K562 (cell line): ENCODE data around the gene YKT6. TPM values are rescaled to one million over a fixed set of nuclear protein-coding genes. Genes with fewer than 3 reads are reported as not detected.

Source experiments
- ETV1 ChIP-seq: fragments of 450-650 bp; conservative IDR thresholded peaks from 2 replicates; pipeline ENCODE4 v1.6.1; 2016; ENCODE audit warnings: missing genetic modification characterization, control low read depth, low read depth, missing compliant biosample characterization
- MAFG ChIP-seq: fragments of 450-650 bp; conservative IDR thresholded peaks from 2 replicates; pipeline ENCODE4 v1.6.1; 2016; ENCODE audit warnings: missing genetic modification characterization, missing compliant biosample characterization
- SMARCA4 ChIP-seq: fragments of 450-650 bp; IDR thresholded peaks from 2 replicates; pipeline ENCODE4 v1.6.1; 2016
- SMC3 ChIP-seq: conservative IDR thresholded peaks from 2 replicates; pipeline ENCODE4 v1.6.1; 2011; ENCODE audit warnings: low read depth, low read length, improper control_type of control experiment; ENCODE audit not compliant: insufficient read depth
- SPI1 ChIP-seq: IDR thresholded peaks from 2 replicates; pipeline ENCODE4 v1.6.1; 2011; ENCODE audit warnings: low read depth, low read length, control low read depth, borderline replicate concordance
- VEZF1 ChIP-seq: fragments of 200-800 bp; sonication (Bioruptor generic); IDR thresholded peaks from 2 replicates; pipeline ENCODE4 v1.6.1; 2017; ENCODE audit warnings: missing genetic modification characterization, missing compliant biosample characterization
- ZBTB17 ChIP-seq: fragments of 450-650 bp; formaldehyde crosslinking; IDR thresholded peaks from 2 replicates; pipeline ENCODE4 v1.4.0; 2020; ENCODE audit warnings: mild to moderate bottlenecking
- ZNF140 ChIP-seq: fragments of 250-450 bp; sonication (Bioruptor Pico); IDR thresholded peaks from 2 replicates; pipeline ENCODE4 v1.8.0; 2021; ENCODE audit warnings: moderate library complexity, mild to moderate bottlenecking, inconsistent platforms
- ZNF175 ChIP-seq: fragments of 200-800 bp; sonication (Bioruptor generic); IDR thresholded peaks from 2 replicates; pipeline ENCODE4 v1.6.1; 2016; ENCODE audit warnings: low read depth, mild to moderate bottlenecking, missing genetic modification characterization, missing compliant biosample characterization
- ZNF436 ChIP-seq: fragments of 250-450, 450-650 bp; sonication (Bioruptor Pico); formaldehyde crosslinking; IDR thresholded peaks from 2 replicates; pipeline ENCODE4 v1.7.0; 2020; ENCODE audit warnings: mild to moderate bottlenecking
- ZNF707 ChIP-seq: fragments of 250-450 bp; sonication (Bioruptor Pico); conservative IDR thresholded peaks from 2 replicates; pipeline ENCODE4 v1.8.0; 2022; ENCODE audit warnings: inconsistent platforms, mild to moderate bottlenecking, moderate library complexity
- ZNF766 ChIP-seq: fragments of 200-800 bp; sonication (Bioruptor generic); conservative IDR thresholded peaks from 2 replicates; pipeline ENCODE4 v1.6.1; 2016; ENCODE audit warnings: missing genetic modification characterization, missing compliant biosample characterization
- polyA plus RNA-seq, 8 experiments: library from polyadenylated mRNA; depleted of rRNA in 4 of 8; stranded (reverse) in 5 of 8; unstranded in 3 of 8; fragments of >200 nt; fragmentation: Nextera tagmentation in 2 of 8; fragmentation: Illumina TruSeq in 1 of 8; extraction: Ambion mirVana in 2 of 8; extraction: Trizol in 1 of 8; gene quantifications; 2 replicates each; pipeline versions ENCODE4 v1.2.1 to v1.2.3, GENCODE V29; 2011 to 2014; ENCODE audit warnings: inconsistent platforms in 1 of 8, missing spikeins in 1 of 8
- total RNA-seq, 7 experiments: library from RNA; depleted of rRNA in 6 of 7; stranded (reverse); fragments of >200 nt in 6 of 7; fragmentation: Illumina TruSeq in 2 of 7; extraction: Trizol in 2 of 7; gene quantifications; 2 replicates each; pipeline versions ENCODE4 v1.2.1 to v1.2.3, GENCODE V29; 2011 to 2021; ENCODE audit warnings: low replicate concordance in 1 of 7
- TF ChIP-seq, protein P1 (sequence below), 2 experiments: fragments of 450-650 bp in 1 of 2; sonication (generic) in 1 of 2; formaldehyde crosslinking in 1 of 2; IDR thresholded peaks; 2 replicates each; pipeline versions ENCODE4 v1.7.1 to v1.9.0; 2016 to 2022; ENCODE audit warnings: inconsistent platforms in 1 of 2, mild to moderate bottlenecking in 1 of 2, missing genetic modification reagents in 1 of 2
- TF ChIP-seq, protein P2 (sequence below): fragments of 150-350 bp; conservative IDR thresholded peaks from 2 replicates; pipeline ENCODE4 v1.6.1; 2014; ENCODE audit warnings: low read length

YKT6 gene
- total and polyA plus RNA-seq, 9 of the 15 experiments (the other 6 are each of a cell fraction or from before 2014, with no cell fraction given) = 1.6 to 90.6 (median 75.1) TPM

GRCh38 chr7:44200699-44201461 is at the start of gene YKT6 (continued):
- TF ChIP-seq ZNF175 (CRISPR knock-in tag) (no peak), ZNF766 (CRISPR knock-in tag) (peak; percentile 37), VEZF1 (CRISPR knock-in tag) (peak; percentile 70), ETV1 (tag) (peak; percentile 40; the same call in 1 of the 2 replicates), MAFG (tag) (no peak), ZBTB17 (CRISPR knock-in tag) (no peak), ZNF436 (CRISPR knock-in tag) (no peak), SMC3 (peak; percentile 36; the same call in 1 of the 2 replicates), SMARCA4 (peak; percentile 21; the same call in 1 of the 2 replicates), ZNF707 (CRISPR knock-in tag) (no peak), ZNF140 (CRISPR knock-in tag) (no peak), SPI1 (peak; percentile 71)
- TF ChIP-seq, protein P1, sequence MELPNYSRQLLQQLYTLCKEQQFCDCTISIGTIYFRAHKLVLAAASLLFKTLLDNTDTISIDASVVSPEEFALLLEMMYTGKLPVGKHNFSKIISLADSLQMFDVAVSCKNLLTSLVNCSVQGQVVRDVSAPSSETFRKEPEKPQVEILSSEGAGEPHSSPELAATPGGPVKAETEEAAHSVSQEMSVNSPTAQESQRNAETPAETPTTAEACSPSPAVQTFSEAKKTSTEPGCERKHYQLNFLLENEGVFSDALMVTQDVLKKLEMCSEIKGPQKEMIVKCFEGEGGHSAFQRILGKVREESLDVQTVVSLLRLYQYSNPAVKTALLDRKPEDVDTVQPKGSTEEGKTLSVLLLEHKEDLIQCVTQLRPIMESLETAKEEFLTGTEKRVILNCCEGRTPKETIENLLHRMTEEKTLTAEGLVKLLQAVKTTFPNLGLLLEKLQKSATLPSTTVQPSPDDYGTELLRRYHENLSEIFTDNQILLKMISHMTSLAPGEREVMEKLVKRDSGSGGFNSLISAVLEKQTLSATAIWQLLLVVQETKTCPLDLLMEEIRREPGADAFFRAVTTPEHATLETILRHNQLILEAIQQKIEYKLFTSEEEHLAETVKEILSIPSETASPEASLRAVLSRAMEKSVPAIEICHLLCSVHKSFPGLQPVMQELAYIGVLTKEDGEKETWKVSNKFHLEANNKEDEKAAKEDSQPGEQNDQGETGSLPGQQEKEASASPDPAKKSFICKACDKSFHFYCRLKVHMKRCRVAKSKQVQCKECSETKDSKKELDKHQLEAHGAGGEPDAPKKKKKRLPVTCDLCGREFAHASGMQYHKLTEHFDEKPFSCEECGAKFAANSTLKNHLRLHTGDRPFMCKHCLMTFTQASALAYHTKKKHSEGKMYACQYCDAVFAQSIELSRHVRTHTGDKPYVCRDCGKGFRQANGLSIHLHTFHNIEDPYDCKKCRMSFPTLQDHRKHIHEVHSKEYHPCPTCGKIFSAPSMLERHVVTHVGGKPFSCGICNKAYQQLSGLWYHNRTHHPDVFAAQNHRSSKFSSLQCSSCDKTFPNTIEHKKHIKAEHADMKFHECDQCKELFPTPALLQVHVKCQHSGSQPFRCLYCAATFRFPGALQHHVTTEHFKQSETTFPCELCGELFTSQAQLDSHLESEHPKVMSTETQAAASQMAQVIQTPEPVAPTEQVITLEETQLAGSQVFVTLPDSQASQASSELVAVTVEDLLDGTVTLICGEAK (IDR thresholded peaks at IDR 0.05) = peak; percentile 99
- TF ChIP-seq, protein P1 (CRISPR knock-in tag; IDR thresholded peaks at IDR 0.05) = no peak
- TF ChIP-seq, protein P2, sequence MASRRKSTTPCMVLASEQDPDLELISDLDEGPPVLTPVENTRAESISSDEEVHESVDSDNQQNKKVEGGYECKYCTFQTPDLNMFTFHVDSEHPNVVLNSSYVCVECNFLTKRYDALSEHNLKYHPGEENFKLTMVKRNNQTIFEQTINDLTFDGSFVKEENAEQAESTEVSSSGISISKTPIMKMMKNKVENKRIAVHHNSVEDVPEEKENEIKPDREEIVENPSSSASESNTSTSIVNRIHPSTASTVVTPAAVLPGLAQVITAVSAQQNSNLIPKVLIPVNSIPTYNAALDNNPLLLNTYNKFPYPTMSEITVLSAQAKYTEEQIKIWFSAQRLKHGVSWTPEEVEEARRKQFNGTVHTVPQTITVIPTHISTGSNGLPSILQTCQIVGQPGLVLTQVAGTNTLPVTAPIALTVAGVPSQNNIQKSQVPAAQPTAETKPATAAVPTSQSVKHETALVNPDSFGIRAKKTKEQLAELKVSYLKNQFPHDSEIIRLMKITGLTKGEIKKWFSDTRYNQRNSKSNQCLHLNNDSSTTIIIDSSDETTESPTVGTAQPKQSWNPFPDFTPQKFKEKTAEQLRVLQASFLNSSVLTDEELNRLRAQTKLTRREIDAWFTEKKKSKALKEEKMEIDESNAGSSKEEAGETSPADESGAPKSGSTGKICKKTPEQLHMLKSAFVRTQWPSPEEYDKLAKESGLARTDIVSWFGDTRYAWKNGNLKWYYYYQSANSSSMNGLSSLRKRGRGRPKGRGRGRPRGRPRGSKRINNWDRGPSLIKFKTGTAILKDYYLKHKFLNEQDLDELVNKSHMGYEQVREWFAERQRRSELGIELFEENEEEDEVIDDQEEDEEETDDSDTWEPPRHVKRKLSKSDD = no peak
